HG03103 (cell line): ENCODE results near the gene ZNF304.

Experiments
- ATAC-seq: cut with Tn5 transposase; IDR thresholded peaks from one replicate; pipeline ENCODE4 v1.9.1; 2021; ENCODE audit warnings: low read depth; ENCODE audit not compliant: unreplicated experiment

Gene ZNF304

DNA sequence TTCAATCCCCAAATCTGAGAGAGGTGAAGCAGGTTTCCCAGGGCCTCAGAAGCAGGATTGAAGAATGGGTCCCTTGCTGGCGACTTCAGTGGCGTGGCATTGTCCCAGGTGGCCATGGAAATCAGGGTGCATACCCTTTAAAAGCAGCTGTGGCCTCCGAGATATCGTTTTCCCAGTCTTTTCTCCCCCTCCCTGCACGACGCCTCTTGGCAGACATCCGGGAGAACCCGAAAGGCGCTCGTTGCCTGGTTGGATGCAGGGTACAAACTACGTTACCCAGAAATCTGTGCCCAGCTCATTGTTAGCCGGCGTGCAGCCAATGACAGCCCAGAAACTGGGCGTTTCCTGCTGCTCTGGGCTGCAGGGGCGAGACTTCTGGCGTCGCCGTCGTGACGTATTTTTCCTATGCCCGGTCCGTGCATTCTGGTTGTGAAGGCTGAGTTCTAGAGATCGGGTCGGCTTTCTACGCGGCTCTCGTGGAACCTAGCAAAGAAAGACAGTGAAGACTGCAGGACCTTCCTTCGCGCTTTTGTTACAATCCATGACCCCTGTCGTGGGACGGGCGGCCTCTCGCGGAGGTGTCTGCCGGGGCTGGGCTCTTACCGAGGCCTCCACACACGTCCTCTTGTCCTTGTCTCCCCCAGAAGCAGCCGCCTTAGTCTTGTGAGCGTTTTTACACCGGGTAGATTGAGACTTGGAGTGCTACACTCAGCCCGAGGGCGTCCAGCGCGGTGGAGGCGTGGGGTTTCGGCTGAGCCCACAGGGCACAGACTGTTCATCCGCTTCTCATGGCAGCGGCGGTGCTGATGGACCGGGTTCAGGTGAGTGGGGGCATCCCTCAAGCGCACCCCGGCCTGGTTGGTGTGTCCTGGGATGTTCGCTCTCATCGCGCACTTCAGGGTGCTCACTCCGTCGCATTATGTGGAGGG lies at the start of gene ZNF304:
Gene ZNF304 (plus strand): TSS at position 395 of the 929 bp plus-strand sequence. CDS start 394 bp downstream, at position 789.
- ATAC-seq = peak; percentile 85

DNA sequence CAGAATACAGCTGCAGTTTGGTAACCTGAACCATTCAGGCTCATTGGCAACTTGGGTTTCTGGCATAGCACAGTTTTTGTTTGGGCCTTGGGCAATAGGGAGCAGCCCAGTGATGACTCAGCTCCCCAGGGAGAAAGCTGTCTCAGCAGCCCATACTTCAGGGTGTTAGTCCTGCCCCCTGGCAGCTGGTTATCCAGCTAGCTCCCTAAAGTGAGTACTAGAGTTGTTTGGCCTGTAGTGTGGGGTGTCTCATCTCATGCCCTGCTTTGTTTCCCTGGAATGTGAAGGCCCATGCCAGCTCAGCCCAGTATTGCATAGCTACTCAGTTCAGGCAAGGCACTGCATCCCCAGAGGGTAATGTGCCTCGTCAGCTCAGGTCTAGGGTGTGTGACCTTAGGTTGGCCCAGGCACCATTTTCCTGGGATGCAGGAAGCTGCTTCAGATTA lies 49.0 kb upstream of the ZNF304 start:
- no peak for ATAC-seq

- ATAC-seq = no peak
Observed at GRCh38 chr19:57302727-57303401, 48.2 kb upstream of the ZNF304 start.

DNA sequence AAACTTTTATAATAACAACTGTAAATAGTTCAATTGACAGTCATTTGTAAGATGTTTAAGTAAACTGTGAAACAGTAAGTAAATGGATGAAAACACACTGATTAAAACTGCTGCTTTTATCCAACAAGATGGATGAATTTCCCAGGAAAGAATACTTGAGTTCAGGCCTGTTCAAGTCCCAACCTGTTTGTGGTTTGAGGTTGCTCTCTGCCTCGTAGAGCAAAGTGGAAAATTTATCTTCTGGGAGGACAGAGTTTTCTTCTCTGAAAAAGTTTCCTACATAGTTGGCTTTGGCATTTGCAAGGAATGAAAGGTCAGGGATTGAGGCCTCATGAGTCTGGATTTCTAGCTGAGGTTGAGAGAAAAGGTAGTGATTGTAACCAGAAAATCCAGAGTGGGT lies 46.0 kb upstream of the ZNF304 start:
- ATAC-seq = no peak

GRCh38 chr19:57308514-57308913 lies 42.6 kb upstream of the ZNF304 start:
- no peak for ATAC-seq

DNA sequence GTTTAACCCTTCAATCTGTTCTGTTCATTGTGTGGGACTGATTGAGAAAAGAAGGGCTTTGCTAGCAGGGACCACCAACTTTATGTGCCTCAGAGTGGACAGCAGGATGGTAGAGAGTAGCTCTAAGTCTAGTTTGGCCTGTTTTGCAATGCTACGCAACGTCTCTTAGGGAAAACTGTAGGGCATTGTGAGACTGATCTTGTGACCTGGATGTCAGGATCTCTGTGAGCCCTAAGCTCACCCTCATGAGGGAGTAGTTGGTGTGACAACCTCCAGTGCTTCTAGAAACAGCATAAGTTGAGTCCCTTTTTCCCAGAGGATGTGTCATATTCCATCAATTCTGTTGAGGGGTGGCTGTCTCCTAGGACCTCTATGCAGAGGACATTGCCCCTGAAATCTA lies 40.3 kb upstream of the ZNF304 start:
- ATAC-seq = no peak

DNA sequence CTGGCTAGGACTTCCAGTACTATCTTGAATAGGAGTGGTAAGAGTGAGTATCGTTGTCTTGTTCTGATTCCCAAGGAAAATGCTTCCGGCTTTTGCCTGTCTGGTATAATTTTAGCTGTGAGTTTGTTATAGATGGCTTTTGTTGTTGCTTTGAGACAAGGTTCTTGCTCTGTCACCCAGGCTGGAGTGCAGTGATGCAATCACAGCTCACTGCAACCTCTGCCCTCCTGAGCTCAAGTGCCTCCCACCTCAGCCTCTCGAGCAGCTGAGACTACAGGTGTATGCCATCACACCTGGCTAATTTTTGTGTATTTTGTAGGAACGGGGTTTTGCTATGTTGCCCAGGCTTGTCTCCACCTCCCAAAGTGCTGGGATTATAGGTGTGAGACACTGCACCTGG lies 36.9 kb upstream of the ZNF304 start:
- no peak for ATAC-seq

DNA sequence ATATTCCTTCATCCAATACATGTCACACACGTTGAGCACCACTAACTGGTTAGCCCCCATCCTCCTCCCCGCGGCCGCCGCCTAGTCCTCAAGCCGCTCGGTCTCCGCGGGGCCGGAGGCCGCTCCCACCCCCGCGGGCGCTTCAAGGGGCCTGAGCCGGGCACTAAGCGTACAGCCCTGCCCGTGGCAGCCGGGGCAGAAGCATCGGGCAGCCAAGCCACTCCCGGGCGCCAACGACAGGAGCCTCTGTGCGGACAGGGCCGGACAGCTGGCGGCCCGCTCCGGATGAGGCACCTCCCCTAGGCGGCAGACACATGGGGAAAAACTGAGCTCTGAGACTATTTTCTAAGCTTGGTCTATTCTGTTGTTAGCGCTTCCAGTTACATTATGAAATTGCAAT lies 33.6 kb upstream of the ZNF304 start:
- no peak for ATAC-seq

DNA sequence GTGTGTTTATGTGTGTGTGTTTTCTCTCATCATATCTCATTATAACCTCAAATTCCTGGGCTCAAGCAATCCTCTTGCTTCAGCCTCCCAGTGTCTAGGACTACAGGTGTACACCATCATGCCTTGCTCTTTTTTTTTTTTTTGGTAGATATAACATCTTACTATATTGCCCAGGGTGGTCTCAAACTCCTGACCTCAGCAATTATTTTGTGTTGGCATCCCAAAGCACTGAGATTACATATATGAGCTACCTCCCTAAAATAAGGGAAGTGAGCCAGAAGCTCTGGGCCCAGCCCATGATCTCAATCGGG lies 31.2 kb upstream of the ZNF304 start:
- ATAC-seq = no peak

DNA sequence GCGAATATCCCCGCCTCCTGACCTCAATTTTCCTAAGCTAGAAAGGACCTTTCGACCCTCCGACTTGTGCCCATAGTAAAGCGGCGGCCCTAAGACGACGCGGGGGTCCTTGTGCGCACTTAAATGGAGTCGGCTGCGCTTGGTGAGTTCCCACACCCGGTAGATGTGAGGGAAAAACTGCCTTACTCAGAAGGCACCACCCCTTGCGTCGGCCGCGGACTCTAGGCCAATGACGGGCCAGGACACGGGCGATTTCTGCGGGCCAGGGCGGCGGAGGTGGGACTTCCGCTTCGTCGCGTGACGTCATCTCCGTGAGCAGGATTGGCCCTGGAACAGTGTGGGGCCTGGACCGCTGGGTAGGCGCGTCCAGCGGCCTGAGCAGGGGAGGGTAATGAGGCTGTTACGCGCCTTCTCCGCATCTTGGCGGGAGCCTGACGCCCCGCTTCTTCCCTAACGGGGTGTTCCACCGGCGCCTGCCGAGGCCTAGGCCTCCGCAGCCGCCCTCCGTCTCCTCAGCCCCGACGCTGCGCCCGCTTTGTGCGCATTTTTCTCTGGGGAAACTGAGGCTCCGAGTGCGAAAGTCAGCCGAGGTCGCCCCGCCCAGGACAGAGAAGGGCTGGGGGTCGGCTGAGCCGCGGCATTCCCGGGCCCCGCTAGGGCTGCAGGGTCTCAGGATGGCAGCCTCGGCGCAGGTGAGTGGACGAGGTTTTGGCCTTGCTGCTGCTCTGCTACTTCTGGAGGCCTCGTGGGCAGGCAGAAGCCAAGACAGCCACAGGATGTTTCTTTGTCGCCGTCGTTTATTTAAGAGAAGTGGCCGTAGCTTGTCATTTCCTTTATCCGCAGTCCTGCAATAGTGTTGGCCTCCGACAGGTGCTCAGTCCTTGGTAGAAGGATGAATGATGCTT lies 30.6 kb upstream of the ZNF304 start, which contains the start of gene ZNF543:
Gene ZNF543 (plus strand): TSS at position 293 of the 905 bp plus-strand sequence. CDS start 382 bp downstream, at position 675.
- ATAC-seq = peak; percentile 93

DNA sequence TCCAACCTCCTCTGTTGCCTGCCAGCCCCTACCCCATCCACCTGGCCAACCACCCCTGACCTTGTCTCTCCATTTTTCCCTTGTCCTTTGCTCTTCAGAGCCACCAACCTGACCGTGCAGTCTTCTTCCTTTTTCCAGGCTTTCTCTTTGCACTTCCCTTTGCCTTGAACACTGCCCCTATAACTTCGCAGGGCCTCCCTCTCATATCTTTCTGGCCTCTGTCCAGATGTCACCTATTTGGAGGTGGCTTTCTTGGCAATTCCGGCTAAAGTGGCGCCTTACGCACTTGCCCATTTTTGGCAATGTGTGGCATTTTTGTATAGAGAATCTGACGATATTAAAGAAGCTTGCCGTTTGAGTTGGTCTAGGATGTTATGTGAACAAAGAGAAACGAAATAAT lies 30.0 kb upstream of the ZNF304 start:
- no peak for ATAC-seq

DNA sequence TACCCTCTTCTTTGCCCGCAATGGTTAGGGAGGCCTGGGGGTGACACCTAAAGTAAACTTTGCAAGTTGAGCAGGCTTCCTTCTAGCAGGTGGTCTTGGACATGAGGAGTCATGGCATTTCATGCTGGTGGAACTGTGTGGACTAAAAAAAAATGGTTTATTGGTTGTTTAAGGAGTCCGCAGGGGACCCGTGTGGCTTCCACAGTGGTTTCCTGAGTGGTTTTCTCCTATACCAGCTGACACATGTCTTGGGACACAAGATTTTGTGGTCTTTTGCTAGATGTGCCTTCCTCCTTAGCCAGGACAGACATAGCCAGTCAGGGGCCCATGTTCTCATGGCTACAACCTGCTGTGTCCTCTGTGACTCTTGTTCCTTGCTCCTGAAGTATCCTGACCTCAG lies 29.3 kb upstream of the ZNF304 start:
- ATAC-seq = no peak

GRCh38 chr19:57324992-57325391 lies 26.1 kb upstream of the ZNF304 start:
- ATAC-seq = no peak

GRCh38 chr19:57327993-57328392 lies 23.1 kb upstream of the ZNF304 start:
- ATAC-seq = no peak

GRCh38 chr19:57334191-57334590 lies 16.9 kb upstream of the ZNF304 start:
- ATAC-seq = no peak

GRCh38 chr19:57338877-57339276 lies 12.2 kb upstream of the ZNF304 start:
- no peak for ATAC-seq

DNA sequence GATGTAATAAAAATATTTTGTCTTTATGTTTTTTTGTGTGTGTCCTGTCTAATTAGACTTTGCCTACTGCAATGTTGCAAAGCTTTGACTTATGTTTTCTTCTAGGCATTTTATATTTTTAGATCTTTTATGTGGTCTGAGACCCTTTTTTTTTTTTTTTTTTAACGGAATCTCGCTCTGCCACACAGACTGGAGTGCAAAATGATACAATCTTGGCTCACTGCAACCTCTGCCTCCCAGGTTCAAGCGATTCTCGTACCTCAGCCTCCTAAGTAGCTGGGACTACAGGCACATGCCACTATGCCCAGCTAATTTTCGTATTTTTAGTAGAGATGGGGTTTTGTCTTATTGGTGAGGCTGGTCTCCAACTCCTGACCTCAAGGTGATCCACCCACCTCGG lies 8.5 kb upstream of the ZNF304 start:
- ATAC-seq = no peak

GRCh38 chr19:57348136-57348535 lies 2.9 kb upstream of the ZNF304 start:
- ATAC-seq = no peak

DNA sequence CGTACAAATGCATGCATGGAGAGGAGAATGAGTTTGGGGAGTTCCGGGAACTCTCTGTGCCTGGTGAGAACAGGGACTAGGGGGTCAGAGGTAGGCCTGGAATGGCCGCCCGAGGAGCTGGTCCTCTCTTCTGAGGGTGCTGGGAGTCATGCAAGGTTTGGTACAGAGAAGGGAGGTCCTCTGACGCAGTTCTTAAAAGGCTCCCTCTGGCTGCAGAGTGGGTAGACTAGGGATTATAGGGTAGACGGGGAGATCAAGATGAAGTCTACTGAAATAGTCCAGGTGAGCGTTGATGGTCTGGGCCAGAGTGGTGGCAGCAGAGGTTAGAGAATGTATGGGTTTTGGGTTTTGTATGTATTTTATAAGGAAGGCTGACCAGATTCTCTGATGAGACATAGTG lies 796 bp downstream of the ZNF304 start:
- no peak for ATAC-seq

DNA sequence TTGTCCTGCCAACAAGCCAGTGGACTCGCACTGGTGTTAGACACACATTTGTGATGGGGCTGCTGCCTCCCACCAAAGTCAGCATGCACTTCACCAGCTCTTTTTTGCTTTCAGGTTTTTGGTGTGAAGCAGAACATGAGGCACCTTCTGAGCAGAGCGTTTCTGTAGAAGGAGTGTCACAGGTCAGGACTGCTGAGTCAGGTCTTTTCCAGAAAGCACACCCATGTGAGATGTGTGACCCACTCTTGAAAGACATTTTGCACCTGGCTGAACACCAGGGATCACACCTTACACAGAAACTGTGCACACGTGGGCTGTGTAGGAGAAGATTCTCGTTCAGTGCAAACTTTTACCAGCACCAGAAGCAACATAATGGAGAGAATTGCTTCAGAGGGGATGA lies 4.8 kb downstream of the ZNF304 start:
- ATAC-seq = no peak

DNA sequence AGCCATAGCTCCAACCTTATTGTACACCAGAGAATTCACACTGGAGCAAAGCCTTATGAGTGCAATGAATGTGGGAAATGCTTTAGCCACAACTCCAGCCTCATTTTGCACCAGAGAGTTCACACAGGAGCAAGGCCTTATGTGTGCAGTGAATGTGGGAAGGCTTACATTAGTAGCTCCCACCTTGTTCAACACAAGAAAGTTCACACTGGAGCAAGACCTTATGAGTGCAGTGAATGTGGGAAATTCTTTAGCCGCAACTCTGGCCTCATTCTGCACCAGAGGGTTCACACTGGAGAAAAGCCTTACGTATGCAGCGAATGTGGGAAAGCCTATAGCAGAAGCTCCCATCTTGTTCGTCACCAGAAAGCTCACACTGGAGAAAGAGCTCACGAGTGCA lies 6.3 kb downstream of the ZNF304 start:
- no peak for ATAC-seq
